PC-9 (cell line): ENCODE measurements around the gene NUP85.

Experiments used
- CTCF ChIP-seq: fragments of 200-600 bp; sonication (generic); conservative IDR thresholded peaks from 2 replicates; pipeline ENCODE4 v1.6.1; 2017; ENCODE audit warnings: mixed run types, antibody characterized with exemption, mild to moderate bottlenecking, moderate library complexity
- EZH2 ChIP-seq: fragments of 200-600 bp; sonication (generic); IDR thresholded peaks from 2 replicates; pipeline ENCODE4 v1.8.0; 2017; ENCODE audit warnings: antibody characterized with exemption, low read depth

- no peak for TF ChIP-seq CTCF
- TF ChIP-seq EZH2: no peak
Observed at GRCh38 chr17:75266316-75267152, 61.1 kb downstream of the NUP85 start.
